IPS-18a (cell line): ENCODE data around the gene GOLGA3.

Source experiments
- H3K27ac ChIP-seq: one replicate; pipeline ENCODE4 v1.5.1; 2013; ENCODE audit warnings: low read length
- H3K27me3 ChIP-seq: one replicate; pipeline ENCODE4 v1.6.1; 2013; ENCODE audit warnings: mild to moderate bottlenecking, low read length; ENCODE audit not compliant: control insufficient read depth, insufficient read depth
- H3K36me3 ChIP-seq: one replicate; pipeline ENCODE4 v1.6.1; 2013; ENCODE audit warnings: low read depth, low read length; ENCODE audit not compliant: control insufficient read depth
- H3K4me1 ChIP-seq: one replicate; pipeline ENCODE4 v1.6.1; 2013; ENCODE audit warnings: low read depth, low read length; ENCODE audit not compliant: control insufficient read depth
- H3K4me3 ChIP-seq: one replicate; pipeline ENCODE4 v1.5.1; 2013; ENCODE audit warnings: low read length
- H3K9ac ChIP-seq: one replicate; pipeline ENCODE4 v1.6.1; 2013; ENCODE audit warnings: mild to moderate bottlenecking, low read length, moderate library complexity
- H3K9me3 ChIP-seq: one replicate; pipeline ENCODE4 v1.6.1; 2013; ENCODE audit warnings: low read depth, low read length; ENCODE audit not compliant: control insufficient read depth

Gene GOLGA3

GRCh38 chr12:132723015-132723763 is 105.5 kb downstream of the GOLGA3 start:
- H3K4me3 ChIP-seq = no peak overlapping the region
- no peaks in the 10 kb centered on the region for H3K4me1 ChIP-seq
- H3K9me3 ChIP-seq = no peaks in the 10 kb centered on the region
- H3K27me3 ChIP-seq = no peaks in the 10 kb centered on the region
- H3K27ac ChIP-seq = no peak overlapping the region
- H3K36me3 ChIP-seq = peaks cover 80% of the 10 kb centered on the region
- H3K9ac ChIP-seq = no peak overlapping the region

GRCh38 chr12:132720606-132721345 is 107.9 kb downstream of the GOLGA3 start:
- Histone ChIP-seq H3K4me3 (no peak overlapping the region), H3K27me3 (no peaks in the 10 kb centered on the region), H3K4me1 (no peaks in the 10 kb centered on the region), H3K9ac (no peak overlapping the region), H3K27ac (no peak overlapping the region), H3K9me3 (no peaks in the 10 kb centered on the region), H3K36me3 (peaks cover 59% of the 10 kb centered on the region)

- Histone ChIP-seq H3K4me3 (no peak overlapping the region), H3K9me3 (no peaks in the 10 kb centered on the region), H3K4me1 (no peaks in the 10 kb centered on the region), H3K27me3 (no peaks in the 10 kb centered on the region), H3K9ac (no peak overlapping the region), H3K27ac (no peak overlapping the region), H3K36me3 (peaks cover 54% of the 10 kb centered on the region)
Measured at GRCh38 chr12:132719954-132720324, 108.7 kb downstream of the GOLGA3 start.

- no peak overlapping the region for H3K9ac ChIP-seq
- H3K4me3 ChIP-seq = no peak overlapping the region
- no peaks in the 10 kb centered on the region for H3K27me3 ChIP-seq
- H3K36me3 ChIP-seq = peaks cover 54% of the 10 kb centered on the region
- H3K9me3 ChIP-seq = no peaks in the 10 kb centered on the region
- H3K27ac ChIP-seq = no peak overlapping the region
- no peaks in the 10 kb centered on the region for H3K4me1 ChIP-seq
Measured at GRCh38 chr12:132719141-132719953, 109.3 kb downstream of the GOLGA3 start.
